CD4-positive, alpha-beta T cell treated with Interferon alpha-2 for 1 hour (primary cell): Measurements from ENCODE around the gene ZNF397.
"Not testable (repeated sequence)": the region's sequence is repeated elsewhere in the genome, so short reads cannot be mapped to it uniquely, and the experiment has no call there.

ENCODE experiments used
- DNase-seq, 2 donors: peaks; one replicate each; pipeline ENCODE4 v3.0.0-alpha.2; 2020 to 2022

ZNF397 gene

DNA sequence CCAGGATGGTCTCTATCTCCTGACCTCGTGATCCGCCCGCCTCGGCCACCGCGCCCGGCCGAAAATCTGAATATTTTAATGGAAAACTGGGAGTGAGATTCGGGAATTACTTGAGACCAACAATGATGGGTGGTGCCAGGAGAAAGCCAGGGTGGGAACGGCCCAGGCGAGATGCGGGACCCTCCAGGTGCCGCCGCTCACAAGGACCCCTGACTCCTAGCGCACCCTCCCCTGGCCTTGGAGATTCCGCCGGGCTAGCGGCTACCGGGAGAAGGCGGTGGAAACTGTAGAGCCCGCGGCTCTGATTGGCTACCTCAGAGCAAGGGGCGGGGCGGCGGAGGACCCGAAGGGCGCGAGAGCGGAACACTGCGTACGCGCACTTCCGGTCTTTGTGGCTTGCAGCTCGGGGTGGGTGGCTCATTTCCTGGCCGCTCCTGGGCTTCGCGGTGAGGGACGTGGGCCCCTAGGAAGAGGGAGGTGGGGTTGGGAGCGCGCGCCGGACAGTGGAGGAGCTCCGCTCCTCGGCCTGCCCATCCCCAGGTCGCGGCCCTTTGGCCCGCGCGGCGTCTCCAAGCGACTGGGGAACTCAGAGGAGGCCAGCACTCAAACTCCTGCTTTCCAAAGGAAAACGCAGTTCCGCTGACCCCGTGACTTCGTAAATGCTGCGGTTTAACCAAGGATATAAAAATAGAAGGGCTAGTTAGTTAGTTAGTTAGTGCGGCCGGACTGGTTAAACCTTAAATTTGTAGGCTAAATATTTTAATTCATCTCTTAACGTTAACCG is at the start of gene ZNF397:
Gene ZNF397, plus strand, starts transcription at position 371 of the 784 bp plus-strand sequence. CDS start 1,437 bp downstream, outside the sequence.
- DNase-seq = peak; percentile 95 to 96

DNA sequence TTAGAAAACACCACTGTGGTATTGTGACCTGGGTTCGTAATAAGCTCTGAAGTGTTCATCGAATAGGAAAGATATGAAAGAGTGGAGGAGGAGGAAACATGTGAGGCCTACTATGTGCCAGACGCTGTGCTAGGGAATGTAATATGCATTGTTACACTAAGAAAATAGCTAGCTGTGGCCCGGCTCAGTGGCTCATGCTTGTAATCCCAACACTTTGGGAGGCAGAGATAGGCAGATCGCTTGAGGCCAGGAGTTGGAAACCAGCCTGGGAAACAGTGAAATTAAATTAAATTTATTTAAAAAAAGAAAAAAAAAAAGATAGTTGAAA is 49.2 kb upstream of the ZNF397 start:
- DNase-seq = no peak

DNA sequence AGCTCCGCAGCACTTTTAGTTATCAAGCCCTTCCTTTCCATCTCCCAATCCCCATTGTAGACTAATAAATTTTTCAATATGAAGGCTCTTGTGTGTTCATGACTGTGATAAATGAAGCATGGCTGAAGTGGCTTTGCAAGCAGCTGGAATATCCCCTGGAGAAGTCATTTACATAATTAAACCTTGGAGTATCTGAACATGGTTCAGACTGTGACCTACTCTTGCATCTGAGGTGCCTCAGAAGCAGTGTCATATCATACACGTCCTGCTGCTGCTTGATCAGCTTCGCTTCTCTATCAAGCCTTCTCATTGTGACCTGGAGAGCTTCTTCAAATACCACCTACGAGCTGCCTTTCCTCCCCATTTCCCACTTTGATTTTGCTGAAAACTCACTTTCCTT is 48.4 kb upstream of the ZNF397 start:
- no peak for DNase-seq

DNA sequence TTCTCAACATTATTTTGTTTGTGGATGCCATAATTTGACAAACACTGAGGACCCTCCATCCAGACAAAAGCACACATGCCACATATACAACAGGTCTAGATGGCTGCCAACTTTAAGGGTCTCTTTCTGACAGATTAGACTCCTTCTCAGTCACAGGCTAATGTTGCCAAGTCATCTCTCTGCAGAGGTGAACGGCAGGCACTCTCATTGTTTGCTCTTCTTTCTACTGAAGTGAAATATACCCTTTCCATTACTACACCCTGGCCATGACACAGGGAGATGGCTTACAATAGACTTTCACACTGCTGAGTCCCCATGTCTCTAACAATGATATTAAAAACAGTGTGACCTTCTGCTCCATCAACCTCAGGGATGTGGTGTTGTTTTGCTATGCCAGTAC is 47.5 kb upstream of the ZNF397 start:
- no peak for DNase-seq

DNA sequence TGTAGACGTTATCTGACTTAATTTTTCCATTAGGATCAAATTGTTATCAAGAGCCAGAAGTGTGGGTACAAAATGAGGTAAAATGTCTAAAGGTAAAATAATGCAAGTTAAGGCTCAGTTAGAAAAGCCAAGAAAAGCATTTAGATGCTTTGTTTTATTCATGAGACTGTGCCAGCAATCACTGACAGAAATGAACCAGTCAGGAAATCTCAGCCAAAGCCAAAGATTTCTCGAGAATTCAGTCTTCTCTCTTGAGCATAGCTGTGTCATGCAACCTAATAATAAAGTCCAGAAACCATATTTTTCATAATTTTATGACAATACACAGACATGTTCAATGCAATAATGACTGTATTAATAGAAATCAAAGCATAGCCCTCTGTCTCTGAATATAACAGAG is 43.5 kb upstream of the ZNF397 start:
- DNase-seq = no peak

DNA sequence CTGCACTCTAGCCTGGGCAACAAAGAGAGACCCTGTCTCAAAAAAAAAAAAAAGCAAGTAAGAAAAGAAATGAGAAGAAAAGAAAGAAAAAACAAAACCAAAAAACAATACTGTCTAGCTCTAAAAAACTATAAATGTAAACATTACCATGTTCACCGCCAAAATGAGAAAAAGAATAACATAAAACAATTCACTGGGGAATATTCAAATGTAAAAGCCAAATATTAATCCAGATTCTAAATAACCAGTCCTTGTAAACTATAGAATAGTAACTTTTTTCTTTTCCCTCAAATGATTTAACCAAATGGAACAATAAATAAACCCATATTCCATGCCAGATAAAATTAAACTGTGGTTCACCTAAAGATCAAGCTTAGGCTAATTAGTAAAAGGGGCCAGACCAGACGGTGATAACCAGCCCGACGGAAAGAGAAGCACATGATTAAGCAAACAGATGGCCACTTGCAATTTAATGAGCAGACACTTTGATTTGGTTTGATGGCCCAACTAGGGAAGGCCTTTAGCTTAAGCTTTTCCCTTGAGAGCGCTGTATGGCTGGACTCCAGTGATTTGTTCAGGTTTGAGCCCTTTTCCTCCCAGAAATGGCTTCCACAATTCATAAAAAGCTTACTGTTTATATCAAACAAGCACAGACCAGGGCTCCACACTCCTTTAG is 39.4 kb upstream of the ZNF397 start:
- DNase-seq = no peak

DNA sequence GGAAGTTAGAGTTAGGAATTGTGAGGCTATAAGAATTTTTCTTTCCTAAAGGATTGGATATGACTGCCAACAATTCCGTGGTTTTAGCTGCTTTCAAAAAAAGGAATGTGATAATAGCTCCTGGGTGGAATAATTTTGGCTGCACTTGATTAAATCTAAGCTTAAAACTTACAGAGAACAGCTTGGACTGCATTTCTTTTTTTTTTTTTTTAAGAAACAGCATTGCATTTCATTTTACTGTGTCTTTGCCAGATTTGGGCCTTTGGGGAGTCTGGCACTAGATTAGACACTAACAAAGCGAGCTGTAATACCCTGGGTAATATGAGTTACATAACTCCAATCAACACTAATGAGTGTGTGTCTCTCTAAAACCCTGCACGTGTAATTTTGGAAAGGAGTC is 37.8 kb upstream of the ZNF397 start:
- DNase-seq = no peak

DNA sequence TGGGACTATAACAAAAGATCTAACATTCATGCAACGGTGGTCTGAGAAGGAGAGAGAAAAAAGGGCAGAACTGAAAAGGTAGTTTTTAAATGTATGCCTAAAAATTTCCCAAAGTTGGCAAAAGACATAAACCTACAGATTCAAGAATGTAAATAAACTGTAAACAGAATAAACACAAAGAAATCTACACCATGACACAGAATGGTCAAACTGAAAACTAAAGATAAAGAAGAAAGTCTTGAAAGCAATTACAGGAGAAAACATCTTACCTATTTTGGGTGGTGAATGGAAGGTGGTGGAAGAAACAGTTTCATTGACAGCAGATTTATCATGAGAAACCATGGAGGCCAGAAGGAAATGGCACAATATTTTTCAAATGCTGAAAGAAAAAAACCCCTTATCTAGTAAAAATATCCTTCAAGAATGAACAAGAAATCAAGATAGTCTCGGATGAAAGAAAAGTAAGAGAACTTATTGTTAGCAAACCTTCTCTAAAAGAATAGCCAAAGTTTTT is 35.6 kb upstream of the ZNF397 start:
- no peak for DNase-seq

DNA sequence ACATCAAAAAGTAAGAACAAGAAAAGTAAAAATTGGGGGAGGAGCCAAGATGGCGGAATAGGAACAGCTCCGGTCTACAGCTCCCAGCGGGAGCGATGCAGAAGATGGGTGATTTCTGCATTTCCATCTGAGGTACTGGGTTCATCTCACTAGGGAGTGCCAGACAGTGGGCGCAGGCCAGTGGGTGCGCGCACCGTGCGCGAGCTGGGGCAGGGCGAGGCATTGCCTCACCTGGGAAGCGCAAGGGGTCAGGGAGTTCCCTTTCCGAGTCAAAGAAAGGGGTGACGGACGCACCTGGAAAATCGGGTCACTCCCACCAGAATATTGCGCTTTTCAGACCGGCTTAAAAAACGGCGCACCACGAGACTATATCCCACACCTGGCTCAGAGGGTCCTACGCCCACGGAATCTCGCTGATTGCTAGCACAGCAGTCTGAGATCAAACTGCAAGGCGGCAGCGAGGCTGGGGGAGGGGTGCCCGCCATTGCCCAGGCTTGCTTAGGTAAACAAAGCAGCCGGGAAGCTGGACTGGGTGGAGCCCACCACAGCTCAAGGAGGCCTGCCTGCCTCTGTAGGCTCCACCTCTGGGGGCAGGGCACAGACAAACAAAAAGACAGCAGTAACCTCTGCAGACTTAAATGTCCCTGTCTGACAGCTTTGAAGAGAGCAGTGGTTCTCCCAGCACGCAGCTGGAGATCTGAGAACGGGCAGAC is 34.9 kb upstream of the ZNF397 start:
- not testable (repeated sequence) for DNase-seq

DNA sequence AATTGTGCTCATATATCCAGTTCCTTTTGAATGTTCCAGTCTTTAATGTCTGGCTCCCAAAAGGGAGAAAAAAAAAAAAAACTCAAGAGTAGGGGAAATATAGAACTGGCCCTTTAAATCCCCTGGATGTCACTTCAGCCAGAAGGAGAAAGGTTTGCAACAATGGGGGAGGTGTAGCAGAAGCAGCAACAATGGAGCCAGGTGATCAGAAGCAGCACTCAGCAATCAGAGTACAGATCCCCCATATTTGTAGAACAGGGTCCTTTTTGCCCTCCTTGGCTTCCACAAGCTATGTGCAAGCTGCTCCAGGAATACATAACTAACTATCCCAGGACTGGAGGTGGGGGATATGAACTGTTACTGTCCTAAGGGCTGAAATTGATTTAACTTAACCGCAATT is 25.8 kb upstream of the ZNF397 start:
- no peak for DNase-seq

DNA sequence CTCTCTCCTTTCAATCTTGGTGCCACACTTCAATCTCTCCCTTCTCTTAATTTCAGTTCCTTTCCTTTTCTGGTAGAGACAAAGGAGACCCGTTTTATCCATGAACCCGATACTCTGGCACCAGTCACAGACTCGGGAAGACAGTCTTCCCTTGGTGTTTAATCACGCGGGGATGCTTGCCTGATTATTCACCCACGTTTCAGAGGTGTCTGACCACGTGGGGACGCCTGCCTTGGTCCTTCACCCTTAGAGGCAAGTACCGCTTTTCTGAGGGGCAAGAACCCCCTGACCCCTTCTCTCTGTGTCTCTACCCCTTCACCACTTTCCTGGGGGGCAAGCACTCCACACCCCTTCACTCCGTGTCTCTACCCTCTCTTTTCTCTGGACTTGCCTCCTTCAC is 24.2 kb upstream of the ZNF397 start:
- DNase-seq = not testable (repeated sequence)

DNA sequence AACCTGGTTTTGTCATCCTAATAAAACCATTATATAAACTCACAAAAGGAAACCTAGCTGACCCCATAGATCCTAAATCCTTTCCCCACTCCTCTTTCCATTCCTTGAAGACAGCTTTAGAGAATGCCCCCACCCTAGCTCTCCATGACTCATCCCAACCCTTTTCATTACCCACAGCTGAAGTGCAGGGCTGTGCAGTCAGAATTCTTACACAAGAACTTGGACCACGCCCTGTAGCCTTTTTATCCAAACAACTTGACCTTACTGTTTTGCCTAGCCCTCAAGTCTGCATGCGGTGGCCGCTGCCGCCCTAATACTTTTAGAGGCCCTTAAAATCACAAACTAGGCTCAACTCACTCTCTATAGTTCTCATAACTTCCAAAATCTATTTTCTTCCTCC is 21.5 kb upstream of the ZNF397 start:
- DNase-seq = not testable (repeated sequence)

DNA sequence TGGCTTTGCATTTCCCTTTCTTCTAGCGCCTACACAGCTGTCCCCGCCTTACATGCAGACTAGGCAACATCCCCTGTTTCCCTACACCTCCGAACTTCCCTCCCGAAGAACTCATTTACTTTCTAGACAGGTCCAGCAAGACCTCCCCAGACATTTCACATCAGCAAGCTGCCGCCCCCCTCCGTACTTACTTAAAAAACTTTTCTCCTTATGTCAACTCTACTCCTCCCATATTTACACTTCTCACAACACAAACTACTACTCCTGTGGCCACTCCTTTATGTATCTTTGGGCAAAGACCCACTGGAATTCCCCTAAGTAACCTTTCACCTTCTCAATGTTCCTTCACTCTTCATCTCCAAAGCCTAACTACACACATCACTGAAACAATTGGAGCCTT is 20.4 kb upstream of the ZNF397 start:
- no peak for DNase-seq

DNA sequence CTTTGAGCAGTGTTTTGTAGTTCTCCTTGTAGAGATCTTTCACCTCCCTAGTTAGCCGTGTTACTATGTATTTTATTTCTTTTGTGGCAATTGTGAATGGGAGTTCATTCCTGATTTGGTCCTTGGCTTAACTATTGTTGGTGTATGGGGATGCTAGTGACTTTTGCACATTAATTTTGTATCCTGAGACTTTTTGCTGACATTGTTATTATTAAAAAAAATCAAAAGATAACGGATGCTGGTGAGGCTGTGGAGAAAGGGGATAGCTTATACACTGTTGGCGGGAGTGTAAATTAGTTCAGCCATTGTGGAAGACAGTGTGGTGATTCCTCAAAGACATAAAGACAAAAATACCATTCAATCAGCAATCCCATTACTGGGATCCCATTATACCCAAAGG is 17.0 kb upstream of the ZNF397 start:
- DNase-seq = no peak

DNA sequence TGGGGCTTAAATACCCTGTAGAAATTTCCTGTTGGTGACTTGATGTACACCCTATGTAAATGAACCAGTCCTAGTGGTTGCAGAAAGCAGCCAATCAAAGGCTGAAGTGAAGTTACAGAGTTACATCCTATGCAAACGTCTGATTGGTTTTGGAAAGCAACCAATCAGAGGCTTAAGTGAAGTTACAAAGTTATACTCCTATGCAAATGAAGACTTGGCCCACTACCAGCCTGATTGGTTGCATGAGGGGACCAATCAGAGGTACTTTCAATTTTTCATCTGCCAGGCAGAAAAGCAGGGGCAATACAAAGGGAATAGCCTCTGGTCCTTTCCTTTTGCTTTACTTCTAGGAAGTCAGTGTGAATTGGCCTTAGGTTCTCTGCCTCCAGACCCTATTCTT is 13.6 kb upstream of the ZNF397 start:
- DNase-seq = no peak

DNA sequence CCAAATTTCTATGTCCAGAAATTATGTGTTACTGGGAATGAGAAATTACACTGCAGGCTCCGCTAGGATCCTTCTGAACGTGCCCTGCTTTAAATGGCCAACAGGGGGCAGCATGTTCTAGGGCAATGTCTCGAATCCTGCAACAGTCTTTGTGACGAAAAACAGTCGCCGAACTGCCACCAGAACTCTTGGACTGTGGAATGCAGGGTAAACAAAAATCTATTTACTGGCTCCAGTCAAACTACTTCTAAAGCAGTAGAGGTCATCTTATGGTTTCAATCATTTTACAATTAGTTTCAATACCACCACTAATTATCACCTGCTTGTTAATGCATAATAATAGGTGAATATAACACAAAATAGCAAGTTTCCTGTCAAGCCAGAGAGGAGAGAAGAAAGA is 9.8 kb upstream of the ZNF397 start:
- peak; percentile 79 to 86 for DNase-seq

DNA sequence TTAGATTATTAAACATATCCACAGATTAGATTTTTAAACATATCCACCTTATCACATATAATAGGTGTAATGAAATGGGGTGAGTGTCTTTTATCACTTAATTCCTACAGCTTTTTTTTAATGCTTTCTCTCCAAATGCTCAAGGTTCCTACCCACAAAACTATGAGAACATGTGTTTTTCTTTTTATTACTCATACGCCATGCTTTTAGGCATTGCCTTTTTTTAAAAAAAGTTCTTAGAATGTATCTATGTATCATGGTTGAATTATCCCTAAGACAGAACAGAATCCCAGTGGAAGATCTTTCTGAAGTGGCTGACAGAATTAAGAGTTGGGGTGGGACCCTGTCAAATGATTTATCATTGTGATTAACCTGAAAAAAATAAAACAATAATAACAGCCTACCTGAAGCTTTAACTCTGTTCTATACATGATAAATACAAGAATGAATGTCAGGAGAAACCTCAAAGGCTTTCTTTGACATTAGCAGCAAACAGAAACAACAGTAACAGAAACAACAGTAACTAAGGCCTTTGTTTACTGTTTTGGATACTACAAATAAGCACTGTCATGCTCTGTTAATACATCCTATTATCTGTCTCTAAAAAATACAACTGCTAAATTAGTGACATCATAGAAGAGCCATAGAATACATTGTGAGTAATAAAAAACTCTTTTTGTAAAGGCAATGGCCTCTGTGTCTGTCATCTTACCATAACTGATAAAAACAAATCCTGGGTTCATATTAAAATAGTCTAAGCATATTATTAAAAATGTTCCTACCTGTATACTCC is 4.1 kb upstream of the ZNF397 start:
- DNase-seq = no peak

DNA sequence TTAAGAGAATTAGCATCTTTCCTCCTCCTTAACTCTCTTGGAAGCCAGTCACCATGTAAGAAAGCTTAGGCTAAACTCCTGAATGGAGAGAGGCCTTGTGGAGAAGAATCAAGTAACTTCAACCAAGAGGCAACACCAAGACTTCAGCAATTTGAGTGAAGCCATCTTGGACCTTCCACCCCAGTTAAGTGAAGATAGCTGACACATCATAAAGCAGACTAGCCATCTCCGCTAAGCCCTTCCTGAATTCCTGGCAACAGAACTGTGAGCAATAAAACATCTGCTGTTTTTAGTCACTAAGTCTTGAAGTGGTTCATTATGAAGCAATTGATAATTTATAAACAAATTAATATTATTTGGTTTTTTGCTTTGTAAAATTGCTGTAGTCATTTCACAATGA is 1.5 kb upstream of the ZNF397 start:
- DNase-seq = no peak

DNA sequence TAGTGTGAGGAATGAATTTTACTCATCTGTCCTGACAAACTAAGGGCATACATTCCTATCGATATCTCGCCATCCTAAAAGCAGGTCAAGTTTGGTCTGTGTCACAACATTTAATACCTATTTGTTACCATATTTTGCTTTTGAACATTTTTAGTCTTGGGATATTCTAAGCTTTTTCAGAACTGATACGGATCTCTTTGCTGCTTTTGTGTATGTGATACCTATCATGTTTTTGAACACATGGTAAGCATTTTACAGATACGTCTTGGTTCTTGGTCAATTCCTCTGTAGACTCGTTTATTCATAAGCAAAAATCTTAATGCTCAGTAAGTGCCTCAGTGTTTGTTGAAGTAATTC is 592 bp downstream of the ZNF397 start:
- no peak for DNase-seq

DNA sequence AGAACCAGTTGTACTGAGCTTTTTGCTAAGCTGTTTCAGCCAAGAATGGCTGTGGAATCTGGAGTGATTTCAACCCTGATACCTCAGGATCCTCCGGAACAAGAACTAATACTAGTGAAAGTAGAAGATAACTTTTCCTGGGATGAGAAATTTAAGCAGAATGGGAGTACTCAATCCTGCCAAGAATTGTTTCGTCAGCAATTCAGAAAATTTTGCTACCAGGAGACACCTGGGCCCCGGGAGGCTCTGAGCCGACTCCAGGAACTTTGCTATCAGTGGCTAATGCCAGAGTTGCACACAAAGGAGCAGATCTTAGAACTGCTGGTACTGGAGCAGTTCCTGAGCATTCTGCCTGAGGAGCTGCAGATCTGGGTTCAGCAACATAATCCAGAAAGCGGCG is 1.6 kb downstream of the ZNF397 start:
- DNase-seq = no peak

DNA sequence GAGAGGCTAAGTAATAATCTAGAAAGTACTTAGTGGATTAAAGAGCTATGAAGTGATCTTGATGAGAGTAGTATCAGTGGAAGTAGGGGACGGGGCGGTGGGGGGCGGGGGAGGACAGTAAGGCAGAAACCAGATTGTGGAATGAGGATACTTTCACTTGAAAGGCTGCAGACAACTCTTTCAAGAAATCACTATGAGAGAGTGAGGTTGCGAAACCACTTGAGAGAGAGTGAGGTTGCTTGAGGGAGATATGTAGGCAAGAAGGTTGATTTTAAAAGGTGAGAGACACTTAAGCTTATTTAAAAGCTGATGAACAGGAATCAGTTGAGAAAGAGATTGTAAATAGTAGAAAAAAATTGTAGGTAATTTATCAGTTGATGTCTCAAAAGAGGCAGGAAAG is 3.8 kb downstream of the ZNF397 start:
- DNase-seq = no peak

DNA sequence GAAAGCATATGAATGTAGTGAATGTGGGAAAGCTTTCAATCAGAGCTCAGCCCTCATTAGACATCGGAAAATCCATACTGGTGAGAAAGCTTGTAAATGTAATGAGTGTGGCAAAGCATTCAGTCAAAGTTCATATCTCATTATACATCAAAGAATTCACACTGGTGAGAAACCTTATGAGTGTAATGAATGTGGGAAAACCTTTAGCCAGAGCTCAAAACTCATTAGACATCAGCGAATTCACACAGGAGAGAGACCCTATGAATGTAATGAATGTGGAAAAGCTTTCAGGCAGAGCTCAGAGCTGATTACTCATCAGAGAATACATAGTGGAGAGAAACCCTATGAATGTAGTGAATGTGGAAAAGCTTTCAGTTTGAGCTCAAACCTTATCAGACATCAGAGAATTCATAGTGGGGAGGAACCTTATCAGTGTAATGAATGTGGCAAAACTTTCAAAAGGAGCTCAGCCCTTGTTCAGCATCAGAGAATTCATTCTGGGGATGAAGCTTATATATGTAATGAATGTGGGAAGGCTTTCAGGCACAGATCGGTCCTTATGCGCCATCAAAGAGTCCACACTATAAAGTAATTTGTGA is 5.0 kb downstream of the ZNF397 start:
- DNase-seq = no peak

DNA sequence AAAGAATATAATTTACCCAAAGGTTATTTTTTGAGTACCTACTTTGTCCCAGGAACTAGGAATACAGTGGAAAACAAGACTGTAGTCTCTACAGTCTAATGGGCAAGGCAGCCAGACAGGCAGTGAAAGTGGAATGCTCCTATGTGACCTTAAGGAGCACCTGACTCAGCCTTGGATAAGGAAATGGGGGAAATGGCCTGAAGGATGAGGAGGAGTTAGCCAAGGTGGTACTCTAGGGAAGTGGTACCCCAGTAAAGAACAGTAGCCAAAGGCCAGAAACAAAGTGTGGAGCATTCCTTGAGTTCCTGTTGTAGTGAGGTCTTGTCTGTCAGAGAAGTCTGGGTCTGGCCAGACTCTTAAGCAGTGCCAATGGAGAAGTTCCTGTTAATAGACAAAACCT is 6.0 kb downstream of the ZNF397 start:
- no peak for DNase-seq
